NCI-H2029 treated with DMSO at 0.1 percent for 48 hours (cell line): Measurements from ENCODE around the gene KIF2A.
A peak's percentile ranks its signal among the peaks of the same experiment; 100 is the strongest.

Experiments
- DNase-seq: peaks from one replicate; lab custom pipeline; 2025; lab: John Stamatoyannopoulos, UW

The KIF2A gene

GRCh38 chr5:62385131-62385530 lies 79.1 kb downstream of the KIF2A start:
- DNase-seq, result no peak

DNA sequence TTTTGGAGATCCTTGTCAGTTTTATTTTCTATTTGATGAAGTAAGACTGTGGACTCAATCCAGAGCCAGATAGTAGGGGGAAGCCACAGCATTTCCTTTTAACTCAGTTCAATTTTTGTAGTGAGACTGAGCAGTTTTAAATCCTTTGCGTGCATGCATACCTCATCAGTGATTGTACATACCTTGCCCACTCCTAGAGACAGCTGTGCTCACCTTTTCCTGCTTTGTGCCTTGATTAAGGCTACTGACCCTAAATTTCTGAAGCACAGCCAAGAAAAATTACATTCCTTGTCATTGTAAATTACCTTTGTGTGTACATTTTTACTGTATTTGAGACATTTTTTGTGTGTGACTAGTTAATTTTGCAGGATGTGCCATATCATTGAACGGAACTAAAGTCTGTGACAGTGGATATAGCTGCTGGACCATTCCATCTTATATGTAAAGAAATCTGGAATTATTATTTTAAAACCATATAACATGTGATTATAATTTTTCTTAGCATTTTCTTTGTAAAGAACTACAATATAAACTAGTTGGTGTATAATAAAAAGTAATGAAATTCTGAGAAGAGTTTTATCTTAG lies 79.9 kb downstream of the KIF2A start:
- no peak for DNase-seq

- DNase-seq, result no peak
These were observed 80.8 kb downstream of the KIF2A start for GRCh38 chr5:62386824-62387223.

GRCh38 chr5:62395210-62395950 lies 89.4 kb downstream of the KIF2A start:
- no peak for DNase-seq

GRCh38 chr5:62403411-62404250 lies 97.6 kb downstream of the KIF2A start, which contains the start of gene DIMT1:
Gene DIMT1, minus strand, starts transcription at chr5:62403905. Its CDS starts 133 bp downstream, at chr5:62403772.
- DNase-seq, result peak; percentile 92

GRCh38 chr5:62412549-62413329 lies 106.7 kb downstream of the KIF2A start, which contains the start of gene IPO11:
Gene IPO11, plus strand, starts transcription at chr5:62412763. Its CDS starts 24,517 bp downstream, at chr5:62437280.
- peak; percentile 97 for DNase-seq

- DNase-seq, result no peak
These were observed 107.7 kb downstream of the KIF2A start for GRCh38 chr5:62413711-62414110.

GRCh38 chr5:62418462-62419076 lies 112.6 kb downstream of the KIF2A start:
- no peak for DNase-seq

- no peak for DNase-seq
These were observed 113.6 kb downstream of the KIF2A start for GRCh38 chr5:62419609-62420008.

GRCh38 chr5:62421414-62421813 lies 115.4 kb downstream of the KIF2A start:
- no peak for DNase-seq

- DNase-seq, result no peak
These were observed 118.8 kb downstream of the KIF2A start for GRCh38 chr5:62424763-62425162.

GRCh38 chr5:62431735-62432620 lies 126.0 kb downstream of the KIF2A start:
- DNase-seq, result no peak

DNA sequence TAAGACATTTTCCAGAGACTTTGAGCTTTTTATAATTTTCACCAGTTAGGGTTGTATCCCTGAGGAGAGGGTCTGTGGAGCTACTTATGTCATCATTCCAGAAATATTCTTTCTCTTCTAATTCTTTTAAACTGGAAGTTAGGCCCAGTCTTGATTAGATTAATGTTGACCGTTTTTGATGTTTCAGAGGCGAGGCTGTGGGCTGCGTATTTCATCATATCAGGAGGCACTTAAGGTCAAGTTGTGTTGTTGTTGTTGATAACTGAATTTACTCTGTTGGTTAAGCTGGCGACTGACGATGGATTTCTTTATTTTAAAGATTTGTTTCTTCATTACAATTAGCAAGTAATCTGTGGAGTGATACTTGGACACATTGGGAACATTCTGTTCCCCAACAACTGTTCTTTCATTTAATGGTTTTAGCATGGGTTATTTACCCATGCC lies 126.6 kb downstream of the KIF2A start:
- DNase-seq, result no peak
